Activated CD8-positive, alpha-beta memory T cell treated with anti-CD3 and anti-CD28 coated beads for 4 hours (primary cell): ENCODE measurements around the gene BTG2.
"Not testable (repeated sequence)": the region's sequence is repeated elsewhere in the genome, so short reads cannot be mapped to it uniquely, and the experiment has no call there.

Source experiments
- DNase-seq, 2 donors: peaks; one replicate each; pipeline ENCODE4 v3.0.0-alpha.2; 2020; ENCODE audit warnings: low read depth in 2 of 2

BTG2 gene, protein sequence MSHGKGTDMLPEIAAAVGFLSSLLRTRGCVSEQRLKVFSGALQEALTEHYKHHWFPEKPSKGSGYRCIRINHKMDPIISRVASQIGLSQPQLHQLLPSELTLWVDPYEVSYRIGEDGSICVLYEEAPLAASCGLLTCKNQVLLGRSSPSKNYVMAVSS

DNA sequence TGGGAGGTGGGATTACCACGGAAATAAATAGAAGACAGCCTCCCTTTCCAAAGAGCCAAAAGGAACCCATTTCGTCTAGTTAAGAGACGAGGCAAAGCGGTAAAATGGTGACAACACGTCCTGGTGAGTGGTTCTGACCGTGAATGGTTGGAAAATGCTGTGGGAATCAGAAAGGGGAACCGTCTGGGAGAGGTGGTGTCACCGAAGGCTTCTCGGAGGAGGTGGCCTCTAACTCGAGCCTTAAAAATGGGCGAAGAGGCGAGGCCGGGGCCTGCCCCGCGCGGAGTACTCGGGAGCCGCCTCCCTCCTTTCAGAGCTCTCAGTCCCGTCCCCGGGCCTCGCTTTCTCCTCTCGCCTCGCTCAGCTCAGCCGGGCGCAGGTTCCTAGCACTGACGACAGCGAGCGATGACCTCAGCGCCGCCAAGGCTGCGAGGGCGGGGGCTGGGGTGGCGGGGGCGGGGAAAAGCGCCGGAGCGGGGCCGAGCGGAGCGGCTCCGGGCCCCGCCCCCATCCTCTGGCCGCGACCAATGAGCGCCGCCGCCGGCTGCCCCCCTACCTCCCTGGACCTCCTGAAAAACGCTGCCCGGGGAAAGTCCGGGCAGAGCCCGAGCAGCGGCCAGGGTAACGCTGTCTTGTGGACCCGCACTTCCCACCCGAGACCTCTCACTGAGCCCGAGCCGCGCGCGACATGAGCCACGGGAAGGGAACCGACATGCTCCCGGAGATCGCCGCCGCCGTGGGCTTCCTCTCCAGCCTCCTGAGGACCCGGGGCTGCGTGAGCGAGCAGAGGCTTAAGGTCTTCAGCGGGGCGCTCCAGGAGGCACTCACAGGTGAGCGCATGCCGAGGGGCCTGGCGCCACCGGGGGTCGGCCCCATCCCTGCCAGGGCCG lies at the start of gene BTG2:
Gene BTG2 (plus strand): TSS at position 601 of the 890 bp plus-strand sequence. CDS start 88 bp downstream, at position 689.
- DNase-seq: peak; percentile 84 to 86

DNA sequence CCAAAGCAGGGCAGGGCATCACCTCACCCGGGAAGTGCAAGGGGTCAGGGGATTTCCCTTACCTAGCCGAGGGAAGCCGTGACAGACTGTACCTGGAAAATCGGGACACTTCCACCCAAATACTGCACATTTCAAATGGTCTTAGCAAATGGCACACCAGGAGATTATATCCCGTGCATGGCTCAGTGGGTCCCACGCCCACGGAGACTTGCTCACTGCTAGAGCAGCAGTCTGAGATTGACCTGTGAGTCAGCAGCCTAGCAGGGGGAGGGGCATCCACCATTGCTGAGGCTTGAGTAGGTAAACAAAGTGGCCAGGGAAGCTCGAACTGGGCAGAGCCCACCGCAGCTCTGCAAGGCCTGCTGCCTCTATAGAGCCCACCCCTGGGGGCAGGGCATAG lies 48.7 kb upstream of the BTG2 start:
- DNase-seq: not testable (repeated sequence)

DNA sequence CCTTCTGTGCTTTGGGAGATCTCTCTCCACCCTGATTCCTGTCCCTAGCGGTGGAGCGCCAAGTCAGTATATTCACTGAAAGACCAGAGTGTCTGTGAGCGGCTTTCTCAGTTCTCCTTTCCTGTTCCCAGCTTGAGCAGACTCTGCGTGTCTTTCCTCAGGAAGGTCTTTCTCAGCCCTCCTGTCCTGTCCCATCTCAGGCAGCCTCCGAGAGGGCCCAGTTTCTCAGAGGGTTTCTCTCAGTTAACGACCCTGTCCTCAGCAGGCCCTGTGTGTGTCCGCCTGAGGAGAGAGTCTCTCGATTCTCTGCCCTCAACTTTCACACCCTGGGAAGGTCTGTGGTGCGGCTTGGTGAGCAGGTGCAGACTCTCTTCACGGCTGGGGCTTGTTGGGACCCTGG lies 41.8 kb upstream of the BTG2 start:
- no peak for DNase-seq

DNA sequence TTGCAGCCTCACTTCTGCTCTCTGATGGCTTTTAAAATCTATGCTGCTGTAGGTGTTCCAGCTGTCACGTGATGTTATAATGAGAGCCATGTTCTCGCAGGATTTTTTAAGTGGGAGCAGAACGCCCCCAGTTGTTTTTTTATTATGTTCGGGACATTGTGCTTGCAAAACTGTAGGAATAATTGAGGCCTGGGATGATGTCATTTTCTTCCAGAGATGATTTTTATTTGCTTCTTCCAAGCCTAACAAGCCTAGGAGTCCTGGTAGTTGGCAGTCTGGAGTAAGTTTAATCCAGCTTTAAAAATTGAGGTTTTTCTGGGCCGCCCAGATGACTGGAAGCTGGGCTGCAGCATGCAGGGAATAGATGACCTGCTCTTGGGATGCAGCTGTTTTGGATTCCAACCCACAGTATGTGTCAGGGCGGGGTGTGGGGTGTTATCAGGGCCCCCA lies 41.2 kb upstream of the BTG2 start:
- no peak for DNase-seq

DNA sequence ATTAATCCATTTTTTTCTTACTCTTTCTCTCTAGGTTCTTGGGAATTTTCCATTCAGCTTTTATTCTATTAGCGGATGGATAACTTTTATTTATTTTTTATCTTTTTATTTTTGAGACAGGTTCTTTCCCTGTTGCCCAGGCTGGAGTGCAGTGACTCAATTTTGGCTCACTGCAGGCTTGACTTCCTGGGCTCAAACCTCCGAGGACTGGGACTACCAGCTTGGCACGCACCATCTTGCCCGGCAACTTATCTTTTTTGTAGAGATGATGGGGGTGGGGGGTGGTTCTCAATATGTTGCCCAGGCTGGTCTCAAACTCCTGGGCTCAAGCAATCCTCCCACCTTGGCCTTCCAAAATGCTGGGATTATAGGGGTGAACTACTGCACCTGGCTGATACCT lies 39.8 kb upstream of the BTG2 start:
- no peak for DNase-seq

DNA sequence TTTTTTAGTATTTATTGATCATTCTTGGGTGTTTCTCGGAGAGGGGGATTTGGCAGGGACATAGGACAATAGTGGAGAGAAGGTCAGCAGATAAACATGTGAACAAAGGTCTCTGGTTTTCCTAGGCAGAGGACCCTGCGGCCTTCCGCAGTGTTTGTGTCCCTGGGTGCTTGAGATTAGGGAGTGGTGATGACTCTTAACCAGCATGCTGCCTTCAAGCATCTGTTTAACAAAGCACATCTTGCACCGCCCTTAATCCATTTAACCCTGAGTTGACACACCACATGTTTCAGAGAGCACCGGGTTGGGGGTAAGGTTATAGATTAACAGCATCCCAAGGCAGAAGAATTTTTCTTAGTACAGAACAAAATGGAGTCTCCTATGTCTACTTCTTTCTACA lies 39.2 kb upstream of the BTG2 start:
- DNase-seq: not testable (repeated sequence)

DNA sequence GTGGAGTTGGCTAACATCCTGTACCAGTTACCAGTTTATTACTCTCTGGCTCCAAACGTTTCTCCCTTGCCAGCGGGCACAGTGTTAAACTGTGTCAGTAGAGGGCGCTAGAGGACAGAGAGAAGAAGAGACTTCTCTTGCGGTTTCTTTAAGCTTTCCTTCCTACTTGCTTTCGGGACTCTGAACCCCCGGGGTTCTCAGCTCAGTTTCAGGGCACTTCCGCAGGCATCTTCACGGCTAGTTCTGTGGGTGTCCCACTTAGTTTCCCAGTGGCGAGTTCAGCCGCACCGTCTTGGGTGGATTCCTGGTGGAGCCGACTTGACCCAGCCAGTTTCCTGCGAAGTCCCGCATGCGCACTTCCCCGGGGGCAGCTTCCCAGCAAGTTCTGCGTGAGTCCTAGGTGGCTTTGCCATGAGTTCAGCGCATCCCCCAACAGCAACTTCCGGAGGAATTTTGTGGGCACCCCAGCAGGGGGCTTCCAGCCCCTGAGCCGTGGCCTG lies 37.9 kb upstream of the BTG2 start:
- peak; percentile 64 to 67 for DNase-seq

DNA sequence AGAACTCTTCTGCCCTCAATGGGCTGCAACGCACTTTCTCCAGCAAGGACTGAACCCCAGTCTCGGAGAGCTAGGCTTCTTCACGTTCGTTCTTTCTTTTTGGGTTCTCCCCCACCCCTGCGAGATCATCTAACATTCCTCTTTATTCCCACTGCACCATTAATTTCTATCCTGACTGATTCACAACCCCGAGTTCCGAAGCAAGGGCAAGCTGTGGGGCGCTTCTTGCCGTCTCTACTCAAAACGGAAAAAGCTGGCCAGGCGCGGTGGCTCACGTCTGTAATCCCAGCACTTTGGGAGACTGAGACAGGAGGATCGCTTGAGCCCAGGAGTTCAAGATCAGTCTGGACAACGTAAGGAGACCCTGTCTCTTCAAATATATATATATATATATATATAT lies 37.4 kb upstream of the BTG2 start:
- no peak for DNase-seq

DNA sequence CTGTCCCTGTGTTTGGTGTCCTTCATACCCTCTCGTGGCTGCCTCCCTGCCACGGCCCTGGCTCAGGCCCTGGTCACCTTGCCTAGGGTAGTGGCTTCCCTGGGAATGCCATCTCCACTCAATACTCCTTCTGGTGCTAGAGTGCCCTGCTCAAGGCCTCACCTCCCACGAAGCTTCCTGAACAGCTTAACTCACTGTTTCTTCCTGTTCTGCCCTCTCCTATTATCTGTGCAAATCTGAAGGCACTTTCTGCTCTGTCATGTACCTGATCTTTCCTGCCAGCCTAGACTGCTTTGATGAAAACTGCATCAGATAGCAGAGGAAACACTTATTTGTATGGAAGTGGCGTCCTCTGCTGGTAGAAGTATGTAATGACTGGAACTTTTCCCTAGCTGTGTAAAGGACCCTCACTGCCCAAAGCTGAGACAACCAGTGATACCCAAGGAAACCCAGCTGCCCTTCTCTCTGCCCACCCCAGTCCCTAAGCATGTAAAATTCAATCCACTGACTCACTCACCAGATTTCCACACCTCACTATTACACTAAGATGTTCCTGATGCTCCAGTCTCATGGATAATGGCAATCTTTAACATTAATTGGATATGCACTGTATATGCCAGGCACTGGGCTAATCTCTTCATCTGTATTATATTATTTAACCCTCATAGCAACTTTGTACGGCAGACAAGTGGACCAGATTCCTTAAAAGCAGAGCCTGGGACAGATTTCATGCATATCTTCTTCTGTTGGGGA lies 36.2 kb upstream of the BTG2 start:
- DNase-seq: no peak

DNA sequence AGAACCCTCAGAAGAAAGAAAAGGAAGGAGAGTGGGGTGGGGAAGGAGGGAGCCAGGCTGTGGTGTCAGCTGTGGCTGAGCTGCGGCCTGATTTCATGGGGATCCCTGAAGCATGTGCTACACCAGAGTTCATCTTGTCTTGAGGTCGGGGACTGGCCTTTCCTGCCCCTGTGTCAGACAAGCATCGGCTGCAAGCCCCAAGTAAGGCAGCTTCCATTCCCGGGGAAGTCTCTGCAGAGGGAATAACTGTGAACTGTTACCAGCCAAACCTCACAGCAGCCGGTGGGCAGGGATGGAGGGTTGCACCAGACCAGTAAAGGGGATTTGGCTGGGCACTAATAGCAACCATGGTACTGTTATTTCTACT lies 35.7 kb upstream of the BTG2 start:
- no peak for DNase-seq

DNA sequence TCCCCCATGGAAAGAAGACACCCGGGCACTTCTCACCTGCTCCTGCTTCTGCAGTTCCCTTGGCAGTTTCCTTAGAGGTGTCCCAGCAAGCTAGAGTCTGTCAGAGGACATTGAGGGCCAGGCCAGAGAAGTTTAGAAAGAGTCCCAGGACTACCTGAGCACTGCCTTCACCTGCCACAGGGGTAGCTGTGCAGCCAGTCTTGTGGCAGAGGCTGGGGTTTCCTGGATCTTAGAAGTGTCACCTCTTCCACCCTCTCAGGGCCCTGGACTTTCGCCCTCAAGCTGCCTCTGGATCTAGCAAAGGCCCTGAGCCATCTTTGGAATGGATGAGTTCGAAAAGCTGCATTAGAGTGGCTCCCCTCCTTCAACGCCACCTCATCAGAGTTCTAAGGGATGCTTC lies 34.9 kb upstream of the BTG2 start:
- DNase-seq: no peak

DNA sequence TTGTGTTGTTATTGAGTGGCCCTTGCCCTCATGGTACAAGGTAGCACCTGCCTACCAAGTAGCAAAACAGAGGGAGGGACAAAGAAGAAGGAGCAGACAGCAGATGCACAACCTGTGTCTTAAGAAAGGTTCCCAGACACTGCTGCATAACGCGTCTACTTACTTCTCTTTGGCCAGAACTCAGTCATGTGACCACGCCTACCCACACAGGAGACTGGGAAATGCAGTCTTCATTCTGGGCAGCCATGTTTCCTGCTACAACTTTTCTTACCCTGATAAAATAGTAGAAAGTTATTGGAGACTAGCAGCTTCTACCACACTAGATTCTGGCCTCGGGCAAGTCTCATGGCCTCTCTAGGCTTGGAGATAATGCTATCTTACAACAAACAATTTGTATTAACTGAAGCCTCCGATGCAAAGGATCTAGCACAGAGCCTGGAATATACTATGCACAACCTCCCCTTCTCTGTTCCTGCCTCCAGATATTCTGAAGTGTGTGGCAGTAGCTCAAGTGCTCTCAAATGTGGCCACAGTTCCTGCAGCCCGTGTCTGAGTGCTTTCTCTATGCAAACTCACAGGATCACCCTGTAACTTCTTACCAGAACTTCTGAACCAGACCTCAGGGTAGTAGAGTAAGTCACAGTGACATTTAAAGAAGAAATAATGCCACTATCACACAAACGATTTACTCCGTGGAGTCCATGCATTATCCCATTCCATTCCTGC lies 34.1 kb upstream of the BTG2 start:
- DNase-seq: peak; percentile 33 to 53

DNA sequence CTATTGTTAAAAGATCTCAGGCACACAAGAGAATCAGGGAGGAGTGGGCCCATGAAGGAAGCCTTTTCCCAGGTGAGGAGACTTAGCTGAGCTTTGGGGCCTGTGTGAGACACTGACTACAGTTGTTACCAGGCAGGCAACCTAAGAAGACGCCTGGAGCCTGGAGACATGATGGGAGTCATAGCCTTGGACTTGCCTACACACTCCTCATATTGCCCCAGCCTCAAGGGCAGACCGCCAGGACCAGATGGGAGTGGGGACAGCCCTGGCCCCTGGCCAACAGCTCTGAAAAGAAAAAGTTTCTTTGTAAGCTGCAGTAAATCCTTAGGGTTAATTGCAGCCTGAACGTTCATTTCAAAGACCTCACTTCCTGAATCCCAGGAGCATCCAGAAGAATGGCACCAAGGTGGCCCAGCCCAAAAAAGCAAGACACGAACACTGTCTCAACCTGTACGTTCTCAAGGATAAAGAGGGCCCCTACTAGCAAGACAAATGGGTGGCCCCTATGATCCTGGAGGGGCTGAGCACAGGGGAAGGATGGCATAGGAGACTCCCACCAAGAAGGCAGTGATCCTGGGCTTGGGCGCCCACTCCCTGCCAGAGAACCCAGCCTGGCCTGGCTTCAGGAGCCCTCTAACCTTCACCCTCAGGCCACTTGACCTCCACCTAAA lies 33.2 kb upstream of the BTG2 start:
- DNase-seq: no peak

DNA sequence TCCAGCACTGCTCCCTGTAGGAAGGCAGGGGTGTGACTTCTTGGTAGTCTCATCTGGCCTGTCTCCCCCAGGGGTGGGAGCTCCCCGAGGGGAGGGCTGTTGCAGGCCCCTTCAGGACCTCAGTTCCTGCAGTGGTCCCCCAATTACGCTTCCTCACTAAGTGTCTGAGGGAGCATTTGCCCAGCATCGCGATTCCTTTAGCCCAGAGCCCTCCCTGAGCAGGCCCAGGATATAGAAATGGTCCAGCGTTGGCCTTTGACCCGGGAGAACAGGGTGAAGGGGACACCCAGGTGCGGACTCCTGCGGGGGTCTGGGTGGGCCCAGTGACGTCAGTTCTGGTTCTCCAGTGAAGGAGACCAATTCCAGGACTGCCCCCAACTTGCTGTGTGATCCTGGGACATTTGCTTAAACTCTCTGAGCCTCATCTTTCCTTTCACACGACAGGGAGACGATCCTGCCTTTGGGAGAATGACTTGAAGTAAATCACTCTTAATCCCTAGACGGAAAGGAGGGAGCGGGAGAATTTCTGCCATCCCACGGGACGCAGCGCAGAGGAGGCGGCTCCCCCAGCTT lies 32.6 kb upstream of the BTG2 start:
- no peak for DNase-seq

DNA sequence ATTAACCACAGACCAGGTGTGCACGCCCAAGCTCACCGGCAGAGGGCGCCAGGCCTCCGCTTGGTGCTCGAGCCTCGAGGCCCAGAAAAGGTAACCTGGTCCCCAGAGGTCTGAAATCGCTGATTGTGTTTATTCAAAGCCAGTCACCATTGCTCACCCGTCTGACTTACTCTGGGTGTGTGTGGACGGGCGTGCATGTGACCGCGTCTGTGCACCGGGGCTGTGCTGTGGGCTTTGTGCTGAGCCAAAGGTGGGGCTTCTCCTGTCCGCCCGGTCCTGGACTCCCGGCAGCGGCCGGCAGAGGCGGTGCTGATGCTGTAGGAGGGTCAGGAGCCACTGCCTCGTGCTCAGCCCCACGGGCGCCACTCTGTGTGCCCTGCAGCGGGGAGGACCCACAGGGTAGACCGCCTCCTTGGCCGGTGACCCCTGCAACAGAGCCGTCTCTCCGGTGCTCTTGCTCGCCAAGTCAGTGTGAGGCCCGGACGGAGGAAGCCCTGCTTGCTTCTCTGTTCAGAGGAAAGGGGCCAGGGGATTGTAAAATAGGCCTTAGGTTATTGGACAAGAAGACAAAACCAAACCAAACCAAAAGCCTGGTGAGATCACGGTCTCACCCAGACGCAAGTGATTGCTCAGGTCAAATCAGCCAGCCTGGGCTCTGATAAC lies 32.0 kb upstream of the BTG2 start:
- DNase-seq: peak; percentile 88

DNA sequence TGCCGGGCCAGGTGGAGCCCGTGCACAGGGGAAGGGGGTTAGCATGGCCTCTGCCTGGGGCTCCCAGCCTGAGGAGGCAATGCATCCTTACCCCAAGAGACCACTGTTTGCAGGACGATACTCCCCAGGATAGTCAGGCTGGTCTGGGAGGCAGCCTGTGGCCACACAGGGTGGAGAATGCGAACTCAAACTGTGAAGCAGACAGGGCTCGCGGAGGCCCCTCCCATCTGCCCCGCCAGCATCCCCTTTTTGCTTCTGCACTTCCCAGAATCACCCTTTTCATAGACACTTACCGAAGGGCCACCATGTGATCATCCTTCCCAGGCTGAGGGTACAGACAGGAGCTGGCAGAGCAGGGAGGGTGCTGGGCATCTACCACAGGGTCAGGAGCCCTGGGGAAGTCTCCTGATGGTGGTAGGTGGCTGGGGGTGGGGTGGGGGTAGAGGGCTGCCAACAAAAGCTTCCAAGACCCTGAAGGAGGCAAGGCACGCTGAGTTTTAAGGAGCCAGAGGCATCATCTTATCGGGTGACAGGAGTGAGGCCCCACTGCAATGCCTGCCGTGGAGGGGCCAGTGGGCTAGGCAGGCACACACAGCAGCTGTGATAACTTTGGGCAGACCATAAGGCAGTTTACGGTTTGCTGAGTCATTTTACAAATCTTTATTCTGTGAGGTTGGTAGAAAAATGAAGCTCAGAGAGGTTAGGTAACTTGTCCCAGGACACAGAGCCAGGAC lies 31.3 kb upstream of the BTG2 start:
- no peak for DNase-seq

DNA sequence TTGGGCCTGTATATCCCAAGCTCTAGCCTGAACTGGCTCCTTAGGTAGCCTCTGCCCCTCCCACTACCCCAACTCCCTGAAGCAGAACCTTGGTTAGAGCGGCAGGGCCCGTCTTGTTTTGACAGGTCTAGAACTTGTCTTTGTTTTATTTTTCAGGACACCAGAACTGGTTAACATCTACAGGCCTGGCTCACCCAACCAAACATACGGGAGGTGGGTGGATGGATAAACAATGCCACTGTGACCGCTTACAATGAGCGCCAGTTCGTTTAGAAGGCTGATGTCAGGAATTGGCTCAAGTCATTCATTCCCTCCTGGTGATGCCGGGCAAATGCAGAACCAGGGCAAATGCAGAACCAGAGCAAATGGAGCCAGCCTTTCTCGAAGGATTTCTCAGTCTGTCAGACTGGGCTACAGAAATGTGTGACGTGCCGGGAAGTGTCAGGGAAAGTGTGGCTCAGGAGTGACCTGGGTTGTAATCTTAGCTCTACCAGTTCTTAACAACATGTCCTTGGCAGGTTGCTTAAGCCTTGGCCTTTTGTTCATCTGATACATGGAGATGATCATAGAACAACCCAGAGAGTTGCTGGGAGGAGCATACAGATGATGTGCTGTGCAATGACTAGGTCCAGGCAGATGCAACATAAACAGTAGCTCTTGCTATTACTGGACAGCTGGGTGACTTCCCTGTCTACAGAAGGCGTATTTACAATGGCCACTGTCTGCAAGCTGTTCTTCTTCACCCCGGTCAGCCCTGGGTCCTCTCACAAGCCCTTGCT lies 30.5 kb upstream of the BTG2 start:
- DNase-seq: no peak

DNA sequence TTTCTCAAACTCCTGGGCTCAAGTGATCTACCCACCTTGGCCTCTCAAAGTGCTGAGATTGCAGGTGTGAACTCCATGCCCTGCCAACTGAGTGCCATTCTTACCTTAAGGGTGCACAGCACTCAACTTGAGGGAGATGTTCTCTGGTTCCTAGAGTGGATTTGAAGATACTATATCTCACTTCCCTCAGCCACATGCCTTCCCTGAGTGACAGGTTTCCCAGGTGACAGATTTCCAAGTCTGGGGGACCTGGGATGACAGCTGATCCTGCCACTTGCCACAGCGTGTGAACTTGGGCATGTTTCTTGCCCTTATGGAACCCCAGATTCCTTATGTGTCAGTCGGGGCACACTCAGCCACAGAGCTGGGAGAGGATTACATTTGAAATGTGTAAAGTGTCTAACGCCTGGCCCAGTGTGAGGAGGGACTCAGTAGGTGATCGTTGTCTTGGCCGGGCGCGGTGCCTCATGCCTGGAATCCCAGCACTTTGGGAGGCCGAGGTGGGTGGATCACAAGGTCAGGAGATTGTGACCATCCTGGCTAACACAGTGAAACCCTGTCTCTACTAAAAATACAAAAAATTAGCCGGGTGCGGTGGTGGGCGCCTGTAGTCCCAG lies 29.6 kb upstream of the BTG2 start:
- DNase-seq: no peak
